Measurements from ENCODE around the gene MAGOHB.

- TF ChIP-seq YY1 (IDR thresholded peaks at IDR 0.05; ENCODE audit: insufficient read depth, insufficient read length) (no peak), ZNF274 (IDR thresholded peaks at IDR 0.05; ENCODE audit: low read depth, low read length) (no peak), SUZ12 (IDR thresholded peaks at IDR 0.05; ENCODE audit: extremely low read depth, insufficient read depth, insufficient read length) (no peak)
Observed at GRCh38 chr12:10574307-10574706, 39.1 kb downstream of the MAGOHB start.

All from NT2/D1 (cell line).